ENCODE data around the gene BOD1L1. TPM values are rescaled to one million over a fixed set of nuclear protein-coding genes. Genes with fewer than 3 reads are reported as not detected.

BOD1L1 gene
- total RNA-seq, 1 donor from 2014 or later, result 43.0 TPM

- intact Hi-C loops (cut with micrococcal nuclease), result loop anchor here (10.0 kb wide), 1 partner anchor 876 kb away; no protein-coding TSS in a partner anchor
These were observed 86.9 kb downstream of the BOD1L1 start for GRCh38 chr4:13540446-13541175.

GRCh38 chr4:13539619-13540445 is 87.7 kb downstream of the BOD1L1 start:
- intact Hi-C loops (cut with micrococcal nuclease), result loop anchor here (1.0 to 10.0 kb wide), 2 partner anchors 12 to 875 kb away; no protein-coding TSS in a partner anchor

- intact Hi-C loops (cut with micrococcal nuclease), result loop anchor here (1.0 kb wide), 1 partner anchor 11 kb away; no protein-coding TSS in a partner anchor
These were observed 88.4 kb downstream of the BOD1L1 start for GRCh38 chr4:13539047-13539618.

- intact Hi-C loops (cut with micrococcal nuclease), result no loop called here
These were observed 89.0 kb downstream of the BOD1L1 start for GRCh38 chr4:13538427-13538973.

GRCh38 chr4:13537832-13538177 is 89.7 kb downstream of the BOD1L1 start:
- intact Hi-C loops (cut with micrococcal nuclease), result no loop called here

GRCh38 chr4:13537011-13537831 is 90.3 kb downstream of the BOD1L1 start:
- intact Hi-C loops (cut with micrococcal nuclease), result no loop called here

GRCh38 chr4:13536607-13537006 is 90.9 kb downstream of the BOD1L1 start:
- intact Hi-C loops (cut with micrococcal nuclease), result no loop called here

GRCh38 chr4:13535708-13536361 is 91.7 kb downstream of the BOD1L1 start:
- intact Hi-C loops (cut with micrococcal nuclease), result no loop called here

GRCh38 chr4:13535118-13535517 is 92.4 kb downstream of the BOD1L1 start:
- intact Hi-C loops (cut with micrococcal nuclease), result no loop called here

GRCh38 chr4:13534344-13535063 is 93.0 kb downstream of the BOD1L1 start:
- intact Hi-C loops (cut with micrococcal nuclease), result no loop called here

GRCh38 chr4:13533670-13534343 is 93.7 kb downstream of the BOD1L1 start:
- intact Hi-C loops (cut with micrococcal nuclease), result no loop called here

GRCh38 chr4:13531625-13531998 is 95.9 kb downstream of the BOD1L1 start:
- intact Hi-C loops (cut with micrococcal nuclease), result no loop called here

- intact Hi-C loops (cut with micrococcal nuclease), result no loop called here
These were observed 96.5 kb downstream of the BOD1L1 start for GRCh38 chr4:13530823-13531624.

GRCh38 chr4:13529128-13529919 is 98.2 kb downstream of the BOD1L1 start:
- intact Hi-C loops (cut with micrococcal nuclease), result loop anchor here (2.0 kb wide), 1 partner anchor 17 kb away; no protein-coding TSS in a partner anchor

GRCh38 chr4:13528821-13529127 is 98.8 kb downstream of the BOD1L1 start:
- intact Hi-C loops (cut with micrococcal nuclease), result loop anchor here (1.0 to 2.0 kb wide), 2 partner anchors 11 to 18 kb away; no protein-coding TSS in a partner anchor

GRCh38 chr4:13527981-13528820 is 99.3 kb downstream of the BOD1L1 start:
- intact Hi-C loops (cut with micrococcal nuclease), result loop anchor here (1.0 to 2.0 kb wide), 2 partner anchors 11 to 19 kb away; no protein-coding TSS in a partner anchor

All from T-helper 1 cell treated with Interleukin-12 subunit alpha and Interleukin-12 subunit beta and Interleukin-4 antibody, amounts not matched to agents 30 ng/mL and 1 ng/mL, for 36 hours (primary cell).